ENCODE results near the gene TRIM66.

DNA sequence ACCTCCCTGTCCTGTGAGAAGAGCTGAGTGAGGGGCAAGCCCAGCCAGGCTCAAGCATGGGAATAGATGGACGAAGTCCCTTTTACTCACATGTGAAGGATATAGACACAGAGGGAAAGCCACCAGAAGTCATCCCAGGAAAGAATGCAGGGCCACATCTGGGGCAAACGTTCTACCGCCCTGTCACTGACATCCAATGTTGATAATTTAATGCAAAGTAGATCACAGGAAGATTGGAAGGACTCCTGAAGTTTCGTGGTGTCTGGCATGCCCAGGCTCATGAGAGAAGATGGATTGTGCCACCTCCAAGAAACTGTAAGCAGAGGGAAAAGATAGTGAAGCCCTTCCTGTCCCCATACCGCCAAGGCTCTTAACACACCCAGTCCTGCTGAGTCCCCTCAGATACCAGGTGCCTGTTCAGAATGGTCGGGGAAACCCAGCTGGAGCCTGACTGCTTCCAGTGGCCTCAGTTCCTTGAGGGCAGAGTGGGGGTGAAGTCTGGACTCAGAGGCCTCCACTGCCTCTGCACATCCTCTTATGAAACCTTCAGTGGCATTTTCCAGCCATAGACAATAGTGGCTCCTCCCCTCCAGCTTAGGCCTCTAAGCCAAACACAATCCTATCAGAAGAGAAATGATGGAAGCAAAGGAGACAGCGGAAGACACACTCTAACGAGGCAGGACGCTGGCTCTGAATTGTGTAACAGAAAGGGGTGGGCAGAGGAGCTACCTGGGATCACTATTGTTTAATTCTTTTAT, 80.9 kb downstream of the TRIM66 start:
- no peak for TF ChIP-seq POLR2A (IDR thresholded peaks at IDR 0.05; ENCODE audit: low read depth)
- no peak for TF ChIP-seq POLR2AphosphoS5 (IDR thresholded peaks at IDR 0.05)
- no peak for TF ChIP-seq CTCF (IDR thresholded peaks at IDR 0.05)
- no peak for TF ChIP-seq EP300 (IDR thresholded peaks at IDR 0.05)
